Fibroblast of the aortic adventitia (primary cell): ENCODE results near the gene CEP170B. TPM values are rescaled to one million over a fixed set of nuclear protein-coding genes. Genes with fewer than 3 reads are reported as not detected.
"Not testable (repeated sequence)": the region's sequence is repeated elsewhere in the genome, so short reads cannot be mapped to it uniquely, and the experiment has no call there.

Experiments used
- DNase-seq: peaks from one replicate; pipeline ENCODE4 v3.0.0-alpha.2; 2010; ENCODE audit warnings: low read depth
- H3K4me3 ChIP-seq: 2 replicates; pipeline ENCODE4 v1.5.1; 2011; ENCODE audit warnings: low read depth, mild to moderate bottlenecking, control low read depth, low read length, moderate library complexity
- total RNA-seq: library from RNA; depleted of rRNA; stranded (reverse); fragments of >200 nt; gene quantifications from 2 replicates; pipeline ENCODE4 v1.2.3, GENCODE V29; 2012; ENCODE audit warnings: low replicate concordance
- TF ChIP-seq, protein P1 (sequence below): IDR thresholded peaks from 2 replicates; pipeline ENCODE4 v1.5.1; 2011; ENCODE audit warnings: mild to moderate bottlenecking, low read length, control low read depth, inconsistent platforms; ENCODE audit not compliant: insufficient read depth

The CEP170B gene
- total RNA-seq, 1 donor: 18.2 TPM

DNA sequence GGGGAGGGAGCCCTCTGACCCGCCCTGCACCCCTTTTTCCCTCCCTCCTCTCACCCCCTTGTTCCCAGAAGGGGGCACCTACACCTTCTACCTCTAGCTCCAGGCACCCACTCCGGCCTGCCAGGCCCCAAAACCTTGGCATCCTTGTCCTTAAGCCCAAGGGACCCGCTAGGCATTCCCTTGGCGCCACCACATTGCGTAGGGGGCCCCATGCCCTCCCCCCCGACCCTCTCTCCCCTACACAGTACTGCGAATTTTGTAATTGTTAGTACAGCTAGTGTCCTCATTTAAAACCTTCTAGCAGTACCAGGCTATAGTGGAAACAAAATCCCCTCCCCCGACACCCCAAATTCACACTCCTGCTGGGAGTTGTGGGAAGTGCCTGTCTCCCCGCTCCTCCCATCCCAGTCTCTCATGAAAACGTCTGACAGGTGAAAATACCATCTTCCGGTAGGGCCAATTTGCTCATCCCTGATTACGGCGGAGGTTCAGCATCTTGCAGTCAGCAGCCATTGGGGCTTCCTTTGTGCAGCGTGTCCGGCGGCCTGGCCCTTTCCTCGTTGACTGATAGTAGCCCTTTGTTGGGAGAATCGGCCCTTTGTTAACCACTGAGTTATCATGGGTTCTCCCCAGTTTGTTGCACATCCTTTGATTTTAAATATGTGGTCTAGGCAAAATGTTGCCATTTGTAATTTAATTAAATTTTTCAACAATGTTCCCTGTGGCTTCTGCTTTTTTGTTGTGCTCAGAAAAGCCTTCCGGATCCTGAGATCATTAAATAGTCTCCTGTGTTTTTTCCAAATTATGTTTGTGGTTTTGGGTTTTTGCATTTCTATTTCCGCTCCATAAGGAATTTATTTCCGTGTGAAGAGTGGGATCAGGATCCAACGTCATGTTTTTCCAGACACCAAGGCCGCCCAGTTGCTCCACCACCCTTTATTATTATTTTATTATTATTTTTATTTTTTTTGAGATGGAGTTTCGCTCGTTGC is 7.9 kb upstream of the CEP170B start:
- no peak overlapping the region for H3K4me3 ChIP-seq
- TF ChIP-seq, protein P1, sequence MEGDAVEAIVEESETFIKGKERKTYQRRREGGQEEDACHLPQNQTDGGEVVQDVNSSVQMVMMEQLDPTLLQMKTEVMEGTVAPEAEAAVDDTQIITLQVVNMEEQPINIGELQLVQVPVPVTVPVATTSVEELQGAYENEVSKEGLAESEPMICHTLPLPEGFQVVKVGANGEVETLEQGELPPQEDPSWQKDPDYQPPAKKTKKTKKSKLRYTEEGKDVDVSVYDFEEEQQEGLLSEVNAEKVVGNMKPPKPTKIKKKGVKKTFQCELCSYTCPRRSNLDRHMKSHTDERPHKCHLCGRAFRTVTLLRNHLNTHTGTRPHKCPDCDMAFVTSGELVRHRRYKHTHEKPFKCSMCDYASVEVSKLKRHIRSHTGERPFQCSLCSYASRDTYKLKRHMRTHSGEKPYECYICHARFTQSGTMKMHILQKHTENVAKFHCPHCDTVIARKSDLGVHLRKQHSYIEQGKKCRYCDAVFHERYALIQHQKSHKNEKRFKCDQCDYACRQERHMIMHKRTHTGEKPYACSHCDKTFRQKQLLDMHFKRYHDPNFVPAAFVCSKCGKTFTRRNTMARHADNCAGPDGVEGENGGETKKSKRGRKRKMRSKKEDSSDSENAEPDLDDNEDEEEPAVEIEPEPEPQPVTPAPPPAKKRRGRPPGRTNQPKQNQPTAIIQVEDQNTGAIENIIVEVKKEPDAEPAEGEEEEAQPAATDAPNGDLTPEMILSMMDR: no peak
- DNase-seq: no peak

DNA sequence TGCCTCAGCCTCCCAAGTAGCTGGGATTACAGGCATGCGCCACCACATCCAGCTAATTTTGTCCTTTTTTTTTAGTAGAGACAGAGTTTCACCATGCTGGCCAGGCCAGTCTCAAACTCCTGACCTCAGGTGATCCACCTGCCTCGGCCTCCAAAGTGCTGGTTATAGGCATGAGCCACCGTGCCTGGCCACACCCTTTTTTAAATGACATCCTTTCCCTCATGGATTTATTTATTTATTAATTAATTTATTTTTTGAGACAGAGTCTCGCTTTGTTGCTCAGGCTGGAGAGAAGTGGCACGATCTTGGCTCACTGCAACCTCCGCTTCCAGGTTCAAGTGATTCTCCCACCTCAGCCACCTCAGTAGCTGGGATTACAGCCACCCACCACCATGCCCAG is 7.1 kb upstream of the CEP170B start:
- H3K4me3 ChIP-seq, DNase-seq: not testable (repeated sequence)

DNA sequence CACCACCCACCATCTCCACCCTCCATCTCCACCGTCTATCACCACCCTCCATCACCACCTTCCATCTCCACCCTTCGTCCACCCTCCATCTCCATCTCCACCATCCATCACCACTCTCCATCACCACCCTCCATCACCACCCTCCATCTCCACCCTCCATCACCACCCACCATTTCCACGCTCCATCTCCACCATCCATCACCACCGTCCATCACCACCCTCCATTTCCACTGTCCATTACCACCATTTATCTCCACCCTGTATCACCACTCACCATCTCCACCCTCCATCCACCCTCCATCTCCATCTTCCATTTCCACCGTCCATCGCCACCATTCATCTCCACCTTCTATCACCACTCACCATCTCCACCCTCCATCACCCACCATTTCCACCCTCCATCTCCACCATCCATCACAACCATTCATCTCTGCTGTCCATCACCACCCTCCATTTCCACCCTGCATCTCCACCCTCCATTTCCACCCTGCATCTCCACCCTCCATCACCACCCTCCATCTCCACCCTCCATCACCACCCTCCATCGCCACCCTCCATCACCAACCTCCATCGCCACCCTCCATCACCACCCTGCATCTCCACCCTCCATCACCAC is 6.1 kb upstream of the CEP170B start:
- TF ChIP-seq, protein P1: no peak
- no peak for DNase-seq
- no peak overlapping the region for H3K4me3 ChIP-seq

DNA sequence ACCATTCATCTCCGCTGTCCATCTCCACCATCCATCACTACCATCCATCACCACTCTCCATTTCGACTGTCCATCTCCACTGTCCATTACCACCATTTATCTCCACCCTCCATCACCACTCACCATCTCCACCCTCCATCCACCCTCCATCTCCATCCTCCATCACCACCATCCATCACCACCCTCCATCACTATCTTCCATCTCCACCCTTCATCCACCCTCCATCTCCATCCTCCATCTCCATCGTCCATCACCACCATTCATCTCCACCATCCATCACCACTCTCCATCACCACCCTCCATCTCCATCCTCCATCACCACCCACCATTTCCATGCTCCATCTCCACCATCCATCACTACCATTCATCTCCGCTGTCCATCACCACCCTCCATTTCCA is 5.2 kb upstream of the CEP170B start:
- TF ChIP-seq, protein P1: no peak
- H3K4me3 ChIP-seq: no peak overlapping the region
- DNase-seq: no peak

DNA sequence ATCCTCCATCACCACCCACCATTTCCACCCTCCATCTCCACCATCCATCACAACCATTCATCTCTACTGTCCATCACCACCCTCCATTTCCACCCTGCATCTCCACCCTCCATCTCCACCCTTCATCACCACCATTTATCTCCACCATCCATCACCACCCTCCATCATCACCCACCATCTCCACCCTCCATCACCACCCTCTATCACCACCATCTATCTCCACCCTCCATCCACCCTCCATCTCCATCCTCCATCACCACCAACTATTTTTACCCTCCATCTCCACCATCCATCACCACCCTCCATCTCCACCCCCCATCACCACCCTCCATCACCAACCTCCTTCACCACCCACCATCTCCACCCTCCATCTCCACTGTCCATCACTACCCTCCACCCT is 4.7 kb upstream of the CEP170B start:
- no peak overlapping the region for H3K4me3 ChIP-seq
- TF ChIP-seq, protein P1: no peak
- DNase-seq: no peak

DNA sequence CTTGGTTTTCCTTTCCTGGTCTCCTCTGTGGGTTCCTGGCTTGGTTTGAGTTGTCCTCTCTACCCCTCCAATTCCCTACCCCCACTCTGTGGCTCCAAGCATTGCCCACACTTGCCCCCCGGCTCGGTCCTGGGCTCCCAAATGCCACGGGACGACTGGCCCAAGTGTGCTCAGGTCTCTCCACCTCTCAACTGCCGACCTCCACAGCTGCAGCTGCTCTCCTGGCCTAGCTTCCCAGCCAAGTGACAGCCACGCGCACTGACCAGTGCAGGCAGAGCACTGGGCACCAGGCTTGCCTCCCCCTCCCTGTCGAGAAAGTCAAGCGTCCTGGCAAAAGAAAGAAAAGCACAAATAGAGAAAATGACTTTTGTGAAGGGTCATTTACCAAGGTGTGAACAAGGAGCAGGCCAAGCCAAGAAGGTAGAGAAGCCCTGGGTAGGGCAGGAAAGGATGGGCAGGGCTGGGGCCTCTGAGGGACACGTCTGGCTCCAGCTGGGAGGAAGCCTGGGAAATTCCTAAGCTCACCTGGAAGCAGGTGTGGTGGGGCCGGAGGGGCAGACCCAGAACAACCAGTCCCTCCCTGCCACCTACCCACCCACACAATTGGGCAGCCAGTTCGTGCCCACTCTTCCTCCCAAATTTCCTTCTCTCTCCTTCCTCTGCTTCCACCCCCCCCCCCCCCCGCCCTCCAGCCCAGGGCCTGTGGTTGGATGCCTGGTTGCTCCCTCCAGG is 1.8 kb upstream of the CEP170B start:
- TF ChIP-seq, protein P1: no peak
- H3K4me3 ChIP-seq: no peak overlapping the region
- no peak for DNase-seq

DNA sequence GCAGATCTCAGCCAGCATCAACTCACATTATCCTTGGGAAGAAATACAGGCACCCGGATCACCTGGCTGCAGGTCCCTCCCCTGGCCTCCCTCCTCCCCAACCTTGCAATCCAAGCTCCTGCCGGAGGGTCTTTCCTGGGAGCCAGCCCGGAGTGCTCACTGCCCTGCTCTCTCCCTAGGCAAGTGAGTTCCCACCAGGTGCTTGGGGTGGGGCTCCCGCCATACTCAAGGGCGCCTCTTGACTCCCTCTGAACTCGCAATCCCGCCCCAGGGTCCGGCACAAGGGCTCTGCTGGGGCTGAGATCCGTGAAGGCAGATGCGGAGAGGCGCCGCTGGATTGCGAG is 1.2 kb upstream of the CEP170B start:
- TF ChIP-seq, protein P1: no peak
- no peak for DNase-seq
- no peak overlapping the region for H3K4me3 ChIP-seq
